Measurements from ENCODE around the gene VIL1.

Gene VIL1

DNA sequence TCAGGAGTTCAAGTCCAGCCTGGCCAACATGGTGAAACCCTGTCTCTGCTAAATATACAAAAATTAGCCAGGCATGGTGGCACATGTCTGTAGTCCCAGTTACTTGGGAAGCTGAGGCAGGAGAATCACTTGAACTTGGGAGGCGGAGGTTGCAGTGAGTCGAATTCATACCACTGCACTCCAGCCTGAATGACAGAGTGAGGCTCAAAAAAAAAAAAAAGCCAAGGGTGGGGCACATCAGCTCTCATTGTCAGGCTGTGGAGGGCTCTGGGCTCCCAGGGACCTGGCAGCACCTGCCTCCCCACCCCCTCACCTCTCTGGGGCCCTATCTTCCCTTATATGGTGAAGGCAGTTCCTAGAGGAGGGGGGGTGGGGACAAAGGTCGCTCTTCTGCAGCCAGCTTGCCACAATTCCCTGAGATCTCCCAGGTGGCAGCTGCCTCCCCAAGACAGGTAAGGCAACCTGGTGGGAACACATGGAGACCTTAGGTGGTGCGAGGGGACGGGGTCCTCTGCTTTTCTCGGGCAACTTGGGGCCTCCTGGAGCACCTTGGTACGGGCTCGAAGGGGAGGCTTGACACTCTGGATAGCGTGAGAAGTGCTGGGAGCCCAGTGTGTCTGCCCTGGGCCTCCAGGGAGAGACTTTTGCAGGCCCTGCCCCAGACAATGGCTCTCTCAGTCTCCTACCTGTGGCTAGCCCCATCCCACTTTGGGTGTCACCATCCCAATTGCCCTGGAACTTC is at the start of gene VIL1:
VIL1 (plus strand) TSS at position 407 of the 742 bp plus-strand sequence. CDS start 4,656 bp downstream, outside the sequence.
- no peak for DNase-seq

- DNase-seq, result peak; percentile 18
Observed at GRCh38 chr2:218369330-218369729, 49.6 kb upstream of the VIL1 start.

DNA sequence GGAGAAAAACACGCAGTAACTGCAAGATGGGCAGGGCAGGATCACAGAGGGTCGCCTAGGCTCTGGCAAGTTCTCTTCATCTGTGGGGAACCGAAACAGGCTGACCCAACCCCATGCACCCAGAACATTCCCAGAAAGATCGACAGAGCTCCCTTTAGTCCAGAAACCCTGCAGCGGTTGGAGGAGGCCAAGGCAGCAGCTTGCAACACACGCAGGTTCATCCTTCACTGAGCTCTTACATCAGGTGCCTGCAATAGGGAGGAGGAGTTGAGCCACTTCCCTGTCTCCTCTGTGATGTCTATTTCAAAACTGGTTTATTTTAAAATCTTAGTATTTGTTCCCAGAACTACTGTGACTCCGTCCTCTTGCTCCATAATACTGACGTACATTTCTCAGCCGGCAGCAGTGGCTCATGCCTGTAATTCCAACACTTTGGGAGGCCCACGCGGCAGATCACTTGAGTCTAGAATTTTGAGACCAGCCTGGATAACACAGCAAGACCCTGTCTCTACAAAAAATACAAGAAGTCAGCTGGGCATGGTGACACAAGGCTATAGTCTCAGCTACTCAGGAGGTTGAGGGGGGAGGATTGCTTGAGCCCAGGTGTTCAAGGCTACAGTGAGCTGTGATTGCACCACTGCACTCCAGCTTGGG is 48.4 kb upstream of the VIL1 start:
- DNase-seq, result no peak

- no peak for DNase-seq
Observed at GRCh38 chr2:218371983-218372350, 47.0 kb upstream of the VIL1 start.

DNA sequence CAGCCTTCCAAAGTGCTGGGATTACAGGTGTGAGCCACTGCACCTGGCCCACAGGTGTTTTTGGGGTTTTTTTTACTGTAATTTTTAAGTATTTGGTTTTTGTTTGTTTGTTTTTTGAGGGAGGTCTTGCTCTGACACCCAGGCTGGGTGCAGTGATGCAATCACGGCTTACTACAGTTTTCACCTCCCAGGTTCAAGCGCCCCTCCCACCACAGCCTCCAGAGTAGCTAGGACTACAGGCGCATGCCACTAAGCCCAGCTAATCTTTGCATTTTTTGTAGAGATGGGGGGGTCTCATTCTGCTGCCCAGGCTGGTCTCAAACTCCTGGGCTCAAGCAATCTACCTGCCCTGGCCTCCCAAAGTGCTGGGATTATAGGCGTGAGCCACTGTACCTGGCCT is 44.1 kb upstream of the VIL1 start:
- DNase-seq, result no peak

DNA sequence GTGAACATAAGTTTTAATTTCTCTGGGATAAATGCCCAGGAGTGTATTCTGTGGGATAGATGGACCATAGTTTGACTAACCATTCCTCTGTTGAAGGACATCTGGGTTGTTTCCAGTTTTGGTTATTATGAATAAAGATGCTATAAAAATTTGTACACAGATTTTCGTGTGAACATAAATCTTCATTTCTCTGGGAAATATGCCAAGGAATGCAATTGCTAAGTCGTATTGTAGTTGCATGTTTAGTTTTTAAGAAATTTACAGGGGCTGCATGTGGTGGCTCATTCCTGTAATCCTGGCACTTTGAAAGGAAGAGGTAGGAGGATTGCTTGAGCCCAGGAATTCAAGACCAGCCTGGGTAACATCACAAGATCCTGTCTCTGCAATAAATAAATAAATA is 43.7 kb upstream of the VIL1 start:
- DNase-seq, result no peak

- DNase-seq, result no peak
Observed at GRCh38 chr2:218378053-218378452, 40.9 kb upstream of the VIL1 start.

DNA sequence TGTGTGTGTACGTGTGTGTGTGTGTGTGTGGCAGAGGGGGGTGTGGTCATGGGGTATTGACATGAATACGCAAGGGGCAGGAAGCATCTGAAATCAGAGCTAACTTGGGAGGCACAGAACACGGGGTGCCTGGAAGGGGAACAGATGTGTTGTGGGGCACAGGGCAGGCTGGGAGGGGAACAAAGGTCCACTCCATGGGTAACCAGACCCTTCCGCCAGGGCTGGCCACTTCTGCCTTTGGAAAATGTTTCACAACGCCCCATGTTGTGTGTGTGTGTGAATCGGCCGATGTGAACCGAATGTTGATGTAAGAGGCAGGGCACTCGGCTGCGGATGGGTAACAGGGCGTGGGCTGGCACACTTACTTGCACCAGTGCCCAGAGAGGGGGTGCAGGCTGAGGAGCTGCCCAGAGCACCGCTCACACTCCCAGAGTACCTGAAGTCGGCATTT is 37.0 kb upstream of the VIL1 start, which contains the start of gene SLC11A1:
SLC11A1 (plus strand) TSS at position 358 of the 451 bp plus-strand sequence. CDS start 96 bp downstream, outside the sequence.
- DNase-seq, result no peak

GRCh38 chr2:218382785-218383184 is 36.1 kb upstream of the VIL1 start:
- DNase-seq, result no peak

DNA sequence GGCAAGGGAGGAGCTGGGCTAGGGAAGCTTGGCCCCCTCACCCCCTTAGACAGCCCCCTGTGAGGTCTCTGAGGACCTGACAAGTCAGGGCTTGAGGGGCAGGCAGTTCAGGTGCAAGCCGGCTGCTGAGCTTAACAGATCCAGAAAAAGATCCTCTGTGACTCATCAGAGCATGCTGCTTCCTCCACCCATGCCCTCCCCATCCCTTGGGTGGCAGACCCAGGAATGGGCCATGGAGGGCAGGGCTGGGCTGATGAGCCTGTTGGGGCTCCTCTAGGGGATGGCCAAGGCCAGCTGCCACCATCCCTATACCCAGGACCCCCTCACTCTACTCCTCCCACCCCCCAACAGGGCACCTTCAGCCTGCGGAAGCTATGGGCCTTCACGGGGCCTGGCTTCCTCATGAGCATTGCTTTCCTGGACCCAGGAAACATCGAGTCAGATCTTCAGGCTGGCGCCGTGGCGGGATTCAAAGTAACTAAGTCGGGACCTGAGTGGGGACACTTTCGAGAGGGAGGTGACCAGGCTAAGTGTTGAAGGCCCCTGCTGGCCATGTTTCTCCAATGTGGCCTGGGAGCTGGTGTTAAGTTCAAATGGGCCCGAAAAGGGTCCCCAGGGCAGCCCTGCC is 34.9 kb upstream of the VIL1 start:
- DNase-seq, result no peak

- DNase-seq, result no peak
Observed at GRCh38 chr2:218384975-218385374, 33.9 kb upstream of the VIL1 start.

- no peak for DNase-seq
Observed at GRCh38 chr2:218386505-218387368, 32.2 kb upstream of the VIL1 start.

DNA sequence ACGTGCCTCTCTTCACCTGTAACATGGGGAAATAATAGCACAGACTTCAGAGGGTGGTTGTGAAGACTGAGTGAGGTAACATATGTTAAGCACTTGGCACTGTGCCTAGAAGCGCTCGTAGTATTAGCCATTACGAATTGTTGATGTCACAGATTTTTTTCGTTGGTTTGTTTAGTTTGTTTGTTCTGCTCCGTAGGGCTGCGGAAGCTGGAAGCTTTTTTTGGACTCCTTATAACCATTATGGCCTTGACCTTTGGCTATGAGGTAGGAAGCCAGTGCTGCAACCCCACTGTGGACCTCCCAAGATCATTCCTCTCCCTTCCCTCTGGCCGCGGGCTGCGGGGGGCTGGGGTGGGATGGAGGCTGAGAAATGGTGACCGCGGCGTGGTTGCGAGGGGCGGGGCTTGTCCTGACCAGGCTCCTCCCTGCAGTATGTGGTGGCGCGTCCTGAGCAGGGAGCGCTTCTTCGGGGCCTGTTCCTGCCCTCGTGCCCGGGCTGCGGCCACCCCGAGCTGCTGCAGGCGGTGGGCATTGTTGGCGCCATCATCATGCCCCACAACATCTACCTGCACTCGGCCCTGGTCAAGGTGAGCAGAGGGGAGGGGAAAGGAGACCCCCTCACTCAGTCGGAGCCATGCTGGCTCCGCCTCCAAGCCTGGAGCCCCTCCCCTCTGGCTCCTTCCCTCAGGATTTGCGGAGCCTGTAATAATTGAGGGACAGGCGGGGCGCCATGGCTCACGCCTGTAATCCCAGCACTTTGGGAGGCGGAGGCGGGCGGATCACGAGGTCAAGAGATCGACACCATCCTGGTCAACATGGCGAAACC is 31.3 kb upstream of the VIL1 start:
- DNase-seq, result peak; percentile 80

- no peak for DNase-seq
Observed at GRCh38 chr2:218389333-218390150, 29.4 kb upstream of the VIL1 start.

- DNase-seq, result no peak
Observed at GRCh38 chr2:218391202-218391601, 27.7 kb upstream of the VIL1 start.

DNA sequence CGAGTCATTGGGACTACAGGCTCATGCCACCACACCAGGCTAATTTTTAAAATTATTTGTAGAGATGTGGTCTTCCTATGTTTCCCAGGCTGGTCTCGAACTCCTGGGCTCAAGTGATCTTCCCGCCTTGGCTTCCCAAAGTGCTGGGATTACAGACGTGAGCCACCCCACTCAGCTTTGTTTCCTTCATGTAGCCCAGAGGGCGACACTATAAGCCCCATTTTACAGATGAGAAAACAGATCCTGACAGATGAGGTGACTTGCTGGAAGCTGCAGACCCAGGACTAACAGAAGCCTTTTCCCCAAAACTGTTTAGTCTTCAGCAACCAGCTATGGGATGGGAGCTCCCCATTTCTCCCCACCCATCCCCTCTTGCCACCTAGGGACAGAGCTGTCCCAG is 26.5 kb upstream of the VIL1 start:
- DNase-seq, result no peak

GRCh38 chr2:218392891-218393462 is 25.9 kb upstream of the VIL1 start:
- DNase-seq, result no peak

DNA sequence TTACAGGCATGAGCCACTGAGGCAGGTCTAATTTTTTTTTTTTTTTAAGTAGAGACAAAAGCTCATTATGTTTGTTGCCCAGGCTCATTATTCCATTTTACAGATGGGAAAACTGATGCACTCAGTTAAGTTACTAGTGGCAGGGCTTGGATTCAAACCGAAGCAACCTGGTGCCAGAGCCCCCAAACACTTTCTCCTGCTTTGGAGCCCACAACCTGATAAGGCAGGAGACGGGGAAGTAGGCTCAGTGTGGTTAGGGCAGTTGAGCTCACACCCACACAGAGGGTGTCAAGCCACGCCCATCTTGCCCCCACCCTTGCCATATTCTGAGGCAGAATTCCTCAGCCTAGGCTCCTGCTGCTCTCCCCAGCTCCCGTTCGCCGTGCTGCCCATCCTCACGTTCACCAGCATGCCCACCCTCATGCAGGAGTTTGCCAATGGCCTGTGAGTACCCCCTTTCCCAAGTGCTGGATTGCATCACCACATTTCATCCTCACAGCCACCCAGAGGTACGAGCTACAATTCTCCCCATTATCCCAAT is 25.1 kb upstream of the VIL1 start:
- no peak for DNase-seq

DNA sequence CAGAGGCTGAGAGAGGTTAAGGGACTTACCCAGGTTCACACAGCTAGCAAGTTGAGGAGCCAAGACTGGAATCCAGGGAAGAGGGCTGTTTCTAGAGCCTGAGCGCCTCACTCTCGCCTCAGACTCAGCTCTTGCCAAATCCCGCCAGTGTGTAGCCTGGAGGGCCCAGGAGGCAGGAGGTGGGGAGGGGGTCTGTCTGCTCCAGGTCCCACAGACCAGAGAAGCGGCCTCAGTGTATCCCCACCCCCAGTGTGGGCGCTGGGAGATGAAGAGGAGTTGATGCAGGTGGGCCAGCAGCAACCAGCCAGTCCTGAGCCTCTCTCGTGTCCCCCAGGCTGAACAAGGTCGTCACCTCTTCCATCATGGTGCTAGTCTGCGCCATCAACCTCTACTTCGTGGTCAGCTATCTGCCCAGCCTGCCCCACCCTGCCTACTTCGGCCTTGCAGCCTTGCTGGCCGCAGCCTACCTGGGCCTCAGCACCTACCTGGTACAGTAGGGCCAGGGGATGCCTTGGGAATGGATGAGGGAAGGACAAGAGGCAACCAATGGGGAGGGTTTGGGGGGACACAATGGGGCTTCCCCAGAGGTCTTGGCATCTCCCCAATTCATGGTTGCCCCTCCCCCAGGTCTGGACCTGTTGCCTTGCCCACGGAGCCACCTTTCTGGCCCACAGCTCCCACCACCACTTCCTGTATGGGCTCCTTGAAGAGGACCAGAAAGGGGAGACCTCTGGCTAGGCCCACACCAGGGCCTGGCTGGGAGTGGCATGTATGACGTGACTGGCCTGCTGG is 24.4 kb upstream of the VIL1 start:
- DNase-seq, result no peak

GRCh38 chr2:218395090-218395444 is 23.9 kb upstream of the VIL1 start:
- DNase-seq, result no peak

All from NCI-H748 treated with DMSO at 0.1 percent for 48 hours (cell line).